Measurements from ENCODE around the gene ZC3H18.

ZC3H18 gene

GRCh38 chr16:88681084-88681680 lies 111.0 kb downstream of the ZC3H18 start:
- no peak for DNase-seq (ENCODE audit: low read depth, low spot score)
- H3K4me1 ChIP-seq (ENCODE audit: insufficient read depth, insufficient read length): peaks cover 30% of the 10 kb centered on the region
- H3K9me3 ChIP-seq (ENCODE audit: insufficient read depth, low read length): no peaks in the 10 kb centered on the region
- H3K9ac ChIP-seq (ENCODE audit: insufficient read length, low read depth): peak overlapping the region; percentile 32
- H3K4me3 ChIP-seq (ENCODE audit: insufficient read length, low read depth): no peak overlapping the region
- peaks cover 16% of the 10 kb centered on the region for H3K27me3 ChIP-seq (ENCODE audit: insufficient read depth, insufficient read length)
- H3K36me3 ChIP-seq (ENCODE audit: insufficient read depth, insufficient read length, low read length): peaks cover 12% of the 10 kb centered on the region
- TF ChIP-seq ZNF274 (IDR thresholded peaks at IDR 0.05; ENCODE audit: low read depth, low read length) (no peak), SUZ12 (IDR thresholded peaks at IDR 0.05; ENCODE audit: extremely low read depth, insufficient read depth, insufficient read length) (no peak), YY1 (IDR thresholded peaks at IDR 0.05; ENCODE audit: insufficient read depth, insufficient read length) (no peak)
